Karpas-422 (cell line): ENCODE measurements around the gene TNFAIP8. TPM values are rescaled to one million over a fixed set of nuclear protein-coding genes. Genes with fewer than 3 reads are reported as not detected.

Experiments used
- DNase-seq: peaks from one replicate; pipeline ENCODE4 v3.0.0-alpha.2; 2015
- H2AFZ ChIP-seq: fragments of 200-600 bp; sonication (generic); 2 replicates; pipeline ENCODE4 v1.6.1; 2014; ENCODE audit warnings: antibody characterized with exemption, low read length, mixed read lengths
- H3K27ac ChIP-seq: fragments of 200-600 bp; sonication (generic); 2 replicates; pipeline ENCODE4 v1.5.1; 2014; ENCODE audit warnings: mild to moderate bottlenecking, low read length, moderate library complexity
- H3K27me3 ChIP-seq: fragments of 200-600 bp; sonication (generic); 2 replicates; pipeline ENCODE4 v1.6.1; 2014; ENCODE audit warnings: low read length, mixed read lengths
- H3K36me3 ChIP-seq: fragments of 200-600 bp; sonication (generic); 2 replicates; pipeline ENCODE4 v1.6.1; 2014; ENCODE audit warnings: low read length, mixed read lengths; ENCODE audit not compliant: insufficient read depth
- H3K4me1 ChIP-seq: fragments of 200-600 bp; sonication (generic); 2 replicates; pipeline ENCODE4 v1.6.1; 2014; ENCODE audit warnings: mild to moderate bottlenecking, low read length, mixed read lengths
- H3K4me2 ChIP-seq: fragments of 200-600 bp; sonication (generic); 2 replicates; pipeline ENCODE4 v1.6.1; 2014; ENCODE audit warnings: low read length, low read depth, mild to moderate bottlenecking; ENCODE audit not compliant: poor library complexity, severe bottlenecking
- H3K4me3 ChIP-seq: fragments of 200-600 bp; sonication (generic); 2 replicates; pipeline ENCODE4 v1.5.1; 2014; ENCODE audit warnings: mild to moderate bottlenecking, antibody characterized with exemption, low read length, mixed read lengths
- H3K79me2 ChIP-seq: fragments of 200-600 bp; sonication (generic); 2 replicates; pipeline ENCODE4 v1.6.1; 2014; ENCODE audit warnings: mild to moderate bottlenecking, low read length, mixed read lengths
- H3K9ac ChIP-seq: fragments of 200-600 bp; sonication (generic); 2 replicates; pipeline ENCODE4 v1.6.0; 2014; ENCODE audit warnings: low read length
- H3K9me2 ChIP-seq: fragments of 200-600 bp; sonication (generic), shearing (Covaris generic); replicated peaks from 2 replicates; pipeline ENCODE4 v1.6.0; 2014; ENCODE audit warnings: mild to moderate bottlenecking, low read length, moderate library complexity; ENCODE audit not compliant: insufficient read depth
- H3K9me3 ChIP-seq: fragments of 300-700, 200-600 bp; sonication (generic); 2 replicates; pipeline ENCODE4 v1.6.1; 2014; ENCODE audit warnings: low read length, mixed read lengths
- H4K20me1 ChIP-seq: fragments of 200-600 bp; sonication (generic); 2 replicates; pipeline ENCODE4 v1.6.1; 2014; ENCODE audit warnings: mild to moderate bottlenecking, antibody characterized with exemption, low read length, low read depth; ENCODE audit not compliant: insufficient read depth
- total RNA-seq: library from RNA; depleted of rRNA; stranded (reverse); fragments of >200 nt; shearing (Covaris generic); gene quantifications from 2 replicates; pipeline ENCODE4 v1.2.3, GENCODE V29; 2014; ENCODE audit warnings: low replicate concordance

The TNFAIP8 gene
- total RNA-seq, 1 experiment from 2014 or later, result 58.7 TPM

DNA sequence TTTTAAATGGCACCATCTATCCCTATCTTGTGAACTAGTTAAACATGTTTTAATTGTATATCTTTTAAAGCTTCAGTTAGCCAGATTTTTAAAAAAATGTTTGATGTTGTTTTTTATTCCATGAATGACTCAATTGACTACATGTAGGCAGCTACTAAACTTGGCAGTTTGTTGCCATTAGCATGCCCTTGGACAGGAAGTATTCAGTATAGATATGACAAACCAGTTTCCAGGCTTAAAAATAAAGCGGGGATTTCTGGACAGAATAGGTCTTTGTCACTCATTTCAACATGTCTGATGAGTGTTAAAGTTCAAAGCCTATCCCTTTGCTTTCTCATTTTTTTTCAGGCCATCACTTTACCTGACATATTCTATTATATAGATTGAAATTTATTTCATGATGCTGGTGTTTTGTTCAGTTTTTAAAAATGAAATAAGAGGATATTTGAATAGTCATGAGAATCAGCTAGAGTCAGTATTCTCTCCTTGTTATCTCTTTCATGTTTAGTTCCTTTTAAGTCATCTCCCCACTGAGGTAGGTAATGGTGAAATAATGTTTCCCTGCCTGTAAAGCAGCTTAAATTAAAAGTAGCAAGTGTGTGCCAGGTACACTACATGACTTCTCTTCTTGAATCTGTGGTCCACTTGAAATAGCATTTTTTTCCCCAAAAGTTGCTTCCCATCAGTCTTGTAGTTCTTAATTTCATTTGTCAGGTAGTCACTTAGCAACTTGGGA lies 11.9 kb downstream of the TNFAIP8 start:
- no peaks in the 10 kb centered on the region for H3K9me3 ChIP-seq
- H3K36me3 ChIP-seq, result 0 out of 2 replicates have a peak, but pooled peaks cover 12% of the 10 kb centered on the region
- H3K4me3 ChIP-seq, result no peak overlapping the region
- H3K79me2 ChIP-seq, result peaks cover 21% of the 10 kb centered on the region; the same call in 1 of the 2 replicates
- H2AFZ ChIP-seq, result no peak overlapping the region
- peaks cover 43% of the 10 kb centered on the region for H4K20me1 ChIP-seq
- peaks cover 13% of the 10 kb centered on the region for H3K4me1 ChIP-seq
- no peak overlapping the region for H3K27ac ChIP-seq
- DNase-seq, result no peak
- no peaks in the 10 kb centered on the region for H3K9me2 ChIP-seq
- no peak overlapping the region for H3K9ac ChIP-seq
- no peak overlapping the region for H3K4me2 ChIP-seq
- no peaks in the 10 kb centered on the region for H3K27me3 ChIP-seq

DNA sequence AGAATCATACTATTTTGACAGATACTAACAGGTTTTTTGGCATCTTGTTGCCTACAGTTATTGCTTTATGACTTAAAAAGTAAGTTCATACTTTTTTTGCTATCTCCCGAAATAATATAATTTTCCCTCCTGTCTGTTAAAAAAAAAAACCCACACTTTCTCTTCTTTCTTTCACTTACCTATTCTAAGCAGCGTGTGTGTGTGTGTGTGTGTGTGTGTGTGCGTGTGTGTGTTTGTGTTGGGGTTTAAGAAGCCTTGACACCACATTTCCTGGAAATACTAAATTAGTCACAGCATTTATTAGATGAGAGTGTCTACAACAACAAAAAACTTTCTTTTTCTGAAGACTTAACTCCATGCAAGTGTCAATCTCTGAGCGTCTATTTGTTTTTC lies 12.4 kb downstream of the TNFAIP8 start:
- no peaks in the 10 kb centered on the region for H3K9me3 ChIP-seq
- H3K79me2 ChIP-seq, result peaks cover 25% of the 10 kb centered on the region
- H3K9ac ChIP-seq, result no peak overlapping the region
- no peak overlapping the region for H3K27ac ChIP-seq
- H3K4me2 ChIP-seq, result no peak overlapping the region
- H2AFZ ChIP-seq, result no peak overlapping the region
- no peak overlapping the region for H3K4me3 ChIP-seq
- peaks cover 43% of the 10 kb centered on the region for H4K20me1 ChIP-seq
- 0 out of 2 replicates have a peak, but pooled peaks cover 12% of the 10 kb centered on the region for H3K36me3 ChIP-seq
- DNase-seq, result no peak
- H3K27me3 ChIP-seq, result no peaks in the 10 kb centered on the region
- H3K9me2 ChIP-seq, result no peaks in the 10 kb centered on the region
- H3K4me1 ChIP-seq, result peaks cover 13% of the 10 kb centered on the region

- no peak for DNase-seq
- no peak overlapping the region for H2AFZ ChIP-seq
- 0 out of 2 replicates have a peak, but pooled peaks cover 5% of the 10 kb centered on the region for H3K36me3 ChIP-seq
- H3K4me1 ChIP-seq, result peaks cover 13% of the 10 kb centered on the region
- no peaks in the 10 kb centered on the region for H3K9me3 ChIP-seq
- peaks cover 21% of the 10 kb centered on the region for H3K79me2 ChIP-seq
- no peaks in the 10 kb centered on the region for H3K9me2 ChIP-seq
- H3K27ac ChIP-seq, result no peak overlapping the region
- H4K20me1 ChIP-seq, result peaks cover 37% of the 10 kb centered on the region
- H3K4me2 ChIP-seq, result no peak overlapping the region
- no peak overlapping the region for H3K4me3 ChIP-seq
- H3K27me3 ChIP-seq, result no peaks in the 10 kb centered on the region
- H3K9ac ChIP-seq, result no peak overlapping the region
Observed at GRCh38 chr5:119370486-119370885, 14.7 kb downstream of the TNFAIP8 start.

DNA sequence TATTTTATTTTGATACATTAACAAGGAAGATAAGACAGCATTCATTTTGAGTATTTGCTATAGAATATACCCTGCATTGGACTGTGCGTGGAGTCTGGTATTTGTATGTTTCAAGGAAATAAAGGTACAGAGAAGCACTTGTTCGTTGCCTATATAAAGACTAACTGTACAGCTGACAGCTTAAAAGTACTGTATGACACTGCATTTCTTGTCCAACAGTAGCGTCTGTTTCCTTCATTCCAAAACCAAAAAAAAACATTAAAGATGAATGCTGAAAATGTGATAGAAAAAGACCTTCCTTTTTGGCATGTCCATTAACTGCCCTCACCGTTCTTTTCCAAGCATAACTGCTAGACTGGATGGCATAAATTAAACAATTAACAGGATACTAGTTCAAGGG lies 15.3 kb downstream of the TNFAIP8 start:
- no peak overlapping the region for H3K4me3 ChIP-seq
- H4K20me1 ChIP-seq, result peaks cover 31% of the 10 kb centered on the region
- no peak overlapping the region for H3K9ac ChIP-seq
- H3K27me3 ChIP-seq, result no peaks in the 10 kb centered on the region
- peaks cover 11% of the 10 kb centered on the region for H3K4me1 ChIP-seq
- no peak overlapping the region for H2AFZ ChIP-seq
- H3K27ac ChIP-seq, result no peak overlapping the region
- H3K79me2 ChIP-seq, result peaks cover 21% of the 10 kb centered on the region
- H3K9me3 ChIP-seq, result no peaks in the 10 kb centered on the region
- no peaks in the 10 kb centered on the region for H3K9me2 ChIP-seq
- 0 out of 2 replicates have a peak, but pooled peaks cover 5% of the 10 kb centered on the region for H3K36me3 ChIP-seq
- DNase-seq, result no peak
- H3K4me2 ChIP-seq, result no peak overlapping the region

- H3K9ac ChIP-seq, result no peak overlapping the region
- no peak overlapping the region for H2AFZ ChIP-seq
- H4K20me1 ChIP-seq, result peaks cover 25% of the 10 kb centered on the region
- H3K4me3 ChIP-seq, result no peak overlapping the region
- no peaks in the 10 kb centered on the region for H3K27me3 ChIP-seq
- no peaks in the 10 kb centered on the region for H3K9me3 ChIP-seq
- DNase-seq, result no peak
- no peak overlapping the region for H3K4me2 ChIP-seq
- H3K9me2 ChIP-seq, result no peaks in the 10 kb centered on the region
- H3K27ac ChIP-seq, result no peak overlapping the region
- 0 out of 2 replicates have a peak, but pooled peaks cover 5% of the 10 kb centered on the region for H3K36me3 ChIP-seq
- peaks cover 13% of the 10 kb centered on the region; the same call in 1 of the 2 replicates for H3K79me2 ChIP-seq
- H3K4me1 ChIP-seq, result no peaks in the 10 kb centered on the region
Observed at GRCh38 chr5:119373449-119373858, 17.6 kb downstream of the TNFAIP8 start.

DNA sequence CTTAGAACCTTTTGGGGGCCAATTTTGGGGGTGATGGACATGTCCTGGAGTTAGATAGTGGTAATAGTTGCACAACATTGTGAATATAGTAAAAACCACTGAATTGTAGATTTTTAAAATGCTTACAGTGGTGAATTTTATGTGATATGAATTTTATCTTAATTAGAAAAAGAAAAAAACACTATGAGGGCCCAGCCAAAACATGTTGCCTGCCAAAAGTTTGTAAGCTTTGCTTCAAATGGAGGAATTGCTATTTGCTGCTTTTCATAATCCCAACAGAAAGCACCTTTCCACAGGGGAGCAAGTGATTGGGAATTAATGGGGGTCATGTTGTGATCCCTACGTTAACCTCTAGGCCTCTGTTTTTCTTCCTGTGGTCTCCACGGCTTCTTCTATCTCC lies 19.1 kb downstream of the TNFAIP8 start:
- H3K4me3 ChIP-seq, result no peak overlapping the region
- no peak overlapping the region for H3K9ac ChIP-seq
- H2AFZ ChIP-seq, result no peak overlapping the region
- DNase-seq, result no peak
- no peaks in the 10 kb centered on the region for H3K27me3 ChIP-seq
- H3K9me2 ChIP-seq, result no peaks in the 10 kb centered on the region
- H3K4me2 ChIP-seq, result no peak overlapping the region
- 0 out of 2 replicates have a peak, but pooled peaks cover 5% of the 10 kb centered on the region for H3K36me3 ChIP-seq
- peaks cover 7% of the 10 kb centered on the region; the same call in 1 of the 2 replicates for H3K79me2 ChIP-seq
- H3K27ac ChIP-seq, result no peak overlapping the region
- peaks cover 24% of the 10 kb centered on the region for H4K20me1 ChIP-seq
- H3K4me1 ChIP-seq, result no peaks in the 10 kb centered on the region
- no peaks in the 10 kb centered on the region for H3K9me3 ChIP-seq

- no peak overlapping the region for H3K9ac ChIP-seq
- no peaks in the 10 kb centered on the region for H3K9me2 ChIP-seq
- peaks cover 29% of the 10 kb centered on the region for H4K20me1 ChIP-seq
- no peaks in the 10 kb centered on the region for H3K27me3 ChIP-seq
- H3K27ac ChIP-seq, result no peak overlapping the region
- DNase-seq, result no peak
- no peak overlapping the region for H3K4me3 ChIP-seq
- no peaks in the 10 kb centered on the region for H3K4me1 ChIP-seq
- H3K9me3 ChIP-seq, result no peaks in the 10 kb centered on the region
- peaks cover 4% of the 10 kb centered on the region; the same call in 1 of the 2 replicates for H3K79me2 ChIP-seq
- no peak overlapping the region for H3K4me2 ChIP-seq
- no peak overlapping the region for H2AFZ ChIP-seq
- no peaks in the 10 kb centered on the region for H3K36me3 ChIP-seq
Observed at GRCh38 chr5:119377066-119377465, 21.2 kb downstream of the TNFAIP8 start.

GRCh38 chr5:119378075-119378700 lies 22.4 kb downstream of the TNFAIP8 start:
- H3K9me3 ChIP-seq, result no peaks in the 10 kb centered on the region
- H4K20me1 ChIP-seq, result peaks cover 38% of the 10 kb centered on the region
- peaks cover 1% of the 10 kb centered on the region; the same call in 1 of the 2 replicates for H3K79me2 ChIP-seq
- H3K9ac ChIP-seq, result no peak overlapping the region
- no peaks in the 10 kb centered on the region for H3K27me3 ChIP-seq
- no peak overlapping the region for H3K4me3 ChIP-seq
- no peak overlapping the region for H3K27ac ChIP-seq
- H3K4me1 ChIP-seq, result peaks cover 11% of the 10 kb centered on the region; the same call in 1 of the 2 replicates
- no peak overlapping the region for H2AFZ ChIP-seq
- no peak overlapping the region for H3K4me2 ChIP-seq
- no peaks in the 10 kb centered on the region for H3K36me3 ChIP-seq
- H3K9me2 ChIP-seq, result no peaks in the 10 kb centered on the region
- no peak for DNase-seq
